SK-N-SH (cell line): Measurements from ENCODE around the gene NPC2. TPM values are rescaled to one million over a fixed set of nuclear protein-coding genes. Genes with fewer than 3 reads are reported as not detected.

Experiments used
- CTCF ChIA-PET: fragments of 300-600, 350-600 bp; formaldehyde crosslinking; extraction: SDS; loops from one replicate; lab custom pipeline; 2021; lab: Yijun Ruan, JAX
- POLR2A ChIA-PET: fragments of 350-600 bp; sonication (Branson Sonifier 250); formaldehyde crosslinking; extraction: SDS; loops from one replicate; lab custom pipeline; 2020; ENCODE audit warnings: antibody characterized with exemption, inconsistent platforms; lab: Yijun Ruan, JAX
- DNase-seq: peaks from one replicate; pipeline ENCODE4 v3.0.0; 2012
- H2AFZ ChIP-seq: fragments of 200-600 bp; sonication (generic); 2 replicates; pipeline ENCODE4 v1.8.1; 2016; ENCODE audit warnings: antibody characterized with exemption, mild to moderate bottlenecking, low read depth
- H3F3A ChIP-seq: fragments of 200-600 bp; sonication (generic); replicated peaks from 2 replicates; pipeline ENCODE3; 2016; ENCODE audit warnings: antibody characterized with exemption, mild to moderate bottlenecking; ENCODE audit not compliant: insufficient read depth
- H3K27ac ChIP-seq, 2 experiments: fragments of 200-500 bp in 1 of 2; fragments of 200-600 bp in 1 of 2; sonication (Bioruptor generic) in 1 of 2; sonication (generic), shearing (Covaris generic) in 1 of 2; 2 replicates each; pipeline versions ENCODE4 v1.5.1 to v1.6.1; 2014 to 2016; ENCODE audit warnings: low read depth in 2 of 2, inconsistent platforms in 1 of 2, low read length in 1 of 2, mild to moderate bottlenecking in 1 of 2, mixed read lengths in 1 of 2
- H3K27me3 ChIP-seq: fragments of 200-600 bp; sonication (generic), shearing (Covaris generic); 2 replicates; pipeline ENCODE4 v1.6.1; 2016; ENCODE audit warnings: mixed run types; ENCODE audit not compliant: insufficient read depth
- H3K36me3 ChIP-seq, 2 experiments: fragments of 200-500 bp in 1 of 2; fragments of 200-600 bp in 1 of 2; sonication (Bioruptor generic) in 1 of 2; sonication (generic) in 1 of 2; replicated peaks in 1 of 2; 2 replicates each; pipeline versions ENCODE3 to v1.5.1; 2014 to 2016; ENCODE audit warnings: low read length in 1 of 2, mild to moderate bottlenecking in 1 of 2; ENCODE audit not compliant: insufficient read depth in 2 of 2, control insufficient read depth in 1 of 2
- H3K4me1 ChIP-seq, 2 experiments: fragments of 200-500 bp in 1 of 2; fragments of 200-600 bp in 1 of 2; sonication (Bioruptor generic) in 1 of 2; sonication (generic), shearing (Covaris generic) in 1 of 2; 2 replicates each; pipeline versions ENCODE4 v1.5.1 to v1.6.1; 2014 to 2016; ENCODE audit warnings: low read depth in 1 of 2, low read length in 1 of 2, mixed run types in 1 of 2; ENCODE audit not compliant: insufficient read depth in 2 of 2, control insufficient read depth in 1 of 2
- H3K4me2 ChIP-seq: fragments of 200-600 bp; sonication (generic), shearing (Covaris generic); 2 replicates; pipeline ENCODE4 v1.6.1; 2017; ENCODE audit warnings: mixed run types
- H3K4me3 ChIP-seq, 2 experiments: fragments of 200-500 bp in 1 of 2; fragments of 200-600 bp in 1 of 2; sonication (Bioruptor generic) in 1 of 2; sonication (generic), shearing (Covaris generic) in 1 of 2; 2 replicates each; pipeline versions ENCODE4 v1.5.1 to v1.8.1; 2014 to 2016; ENCODE audit warnings: low read depth in 2 of 2, inconsistent platforms in 1 of 2, low read length in 1 of 2, mild to moderate bottlenecking in 1 of 2, mixed read lengths in 1 of 2, moderate library complexity in 1 of 2
- H3K79me2 ChIP-seq: fragments of 200-600 bp; sonication (generic); 2 replicates; pipeline ENCODE4 v1.8.1; 2017; ENCODE audit warnings: mild to moderate bottlenecking; ENCODE audit not compliant: insufficient read depth
- H3K9ac ChIP-seq: fragments of 200-600 bp; sonication (generic); 2 replicates; pipeline ENCODE4 v1.6.1; 2017; ENCODE audit warnings: mixed run types
- H3K9me2 ChIP-seq: fragments of 200-600 bp; sonication (generic); 2 replicates; pipeline ENCODE4 v1.6.1; 2017; ENCODE audit warnings: mixed run types
- H3K9me3 ChIP-seq: fragments of 200-600 bp; sonication (generic); 2 replicates; pipeline ENCODE4 v1.6.1; 2017; ENCODE audit warnings: mixed run types, mild to moderate bottlenecking, moderate library complexity
- H4K20me1 ChIP-seq: fragments of 200-600 bp; sonication (generic); 2 replicates; pipeline ENCODE4 v1.6.1; 2017; ENCODE audit warnings: mild to moderate bottlenecking, mixed run types; ENCODE audit not compliant: insufficient read depth
- CHD2 ChIP-seq: fragments of 150-350 bp; IDR thresholded peaks from 2 replicates; pipeline ENCODE4 v1.6.1; 2018; ENCODE audit warnings: low read length; ENCODE audit not compliant: partially characterized antibody
- ELF1 ChIP-seq: IDR thresholded peaks from 2 replicates; pipeline ENCODE4 v1.4.0; 2012
- EP300 ChIP-seq, 2 experiments: IDR thresholded peaks; 2 replicates each; pipeline versions ENCODE4 v1.4.0 to v1.6.1; 2012; ENCODE audit warnings: borderline replicate concordance in 1 of 2, low read depth in 1 of 2, low read length in 1 of 2
- EZH2phosphoT487 ChIP-seq: fragments of 200-600 bp; sonication (generic); IDR thresholded peaks from 2 replicates; pipeline ENCODE4 v1.6.1; 2017; ENCODE audit warnings: low read depth, mixed run types, mild to moderate bottlenecking, antibody characterized with exemption, moderate library complexity, borderline replicate concordance
- FOSL2 ChIP-seq: IDR thresholded peaks from 2 replicates; pipeline ENCODE4 v1.4.0; 2012; ENCODE audit warnings: low read depth, mild to moderate bottlenecking, moderate library complexity, borderline replicate concordance
- FOXJ3 ChIP-seq: sonication (generic); formaldehyde crosslinking; IDR thresholded peaks from 2 replicates; pipeline ENCODE4 v1.5.1; 2020; ENCODE audit warnings: mild to moderate bottlenecking, missing genetic modification reagents
- FOXM1 ChIP-seq: IDR thresholded peaks from 2 replicates; pipeline ENCODE4 v1.4.0; 2012; ENCODE audit warnings: low read depth, mild to moderate bottlenecking
- GATA2 ChIP-seq: sonication (generic); formaldehyde crosslinking; IDR thresholded peaks from 2 replicates; pipeline ENCODE4 v1.5.0; 2020; ENCODE audit warnings: mild to moderate bottlenecking, missing genetic modification reagents
- MXI1 ChIP-seq: IDR thresholded peaks from 2 replicates; pipeline ENCODE4 v1.6.1; 2012; ENCODE audit warnings: mild to moderate bottlenecking, low read depth, low read length, improper control_type of control experiment
- RCOR1 ChIP-seq: fragments of 150-350 bp; IDR thresholded peaks from 2 replicates; pipeline ENCODE4 v1.6.1; 2017; ENCODE audit warnings: antibody characterized with exemption, low read length
- RFX5 ChIP-seq: IDR thresholded peaks from 2 replicates; pipeline ENCODE4 v1.6.1; 2012; ENCODE audit warnings: mild to moderate bottlenecking, improper control_type of control experiment, low read length
- SMC3 ChIP-seq: IDR thresholded peaks from 2 replicates; pipeline ENCODE4 v1.6.1; 2012; ENCODE audit warnings: low read depth, low read length, improper control_type of control experiment
- TEAD4 ChIP-seq: IDR thresholded peaks from 2 replicates; pipeline ENCODE4 v1.4.0; 2012; ENCODE audit warnings: mild to moderate bottlenecking, borderline replicate concordance; ENCODE audit not compliant: insufficient read depth
- WGBS: methylation state at CpG from one replicate; pipeline ENCODE4 v1.1.6; 2017; ENCODE audit warnings: low lambda C conversion rate; 5-methylcytosine and 5-hydroxymethylcytosine counted together
- polyA plus RNA-seq, 3 experiments: library from polyadenylated mRNA; depleted of rRNA; stranded (reverse); fragments of >200 nt; gene quantifications; 2 replicates each; pipeline ENCODE4 v1.2.3, GENCODE V29; 2012
- TF ChIP-seq, protein P1 (sequence below): IDR thresholded peaks from 2 replicates; pipeline ENCODE4 v1.6.1; 2012; ENCODE audit warnings: mild to moderate bottlenecking, low read depth, low read length, moderate library complexity
- TF ChIP-seq, protein P2 (sequence below): fragments of 200-600 bp; sonication (generic); IDR thresholded peaks from 2 replicates; pipeline ENCODE4 v1.6.1; 2017; ENCODE audit warnings: antibody characterized with exemption, mild to moderate bottlenecking, moderate library complexity
- TF ChIP-seq, protein P3 (sequence below): fragments of 150-350 bp; IDR thresholded peaks from 2 replicates; pipeline ENCODE4 v1.6.1; 2017; ENCODE audit warnings: antibody characterized with exemption, low read length, low read depth, borderline replicate concordance

NPC2 gene
- polyA plus RNA-seq, 1 of the 3 experiments (the other 2 are of a cell fraction), result 522 TPM

DNA sequence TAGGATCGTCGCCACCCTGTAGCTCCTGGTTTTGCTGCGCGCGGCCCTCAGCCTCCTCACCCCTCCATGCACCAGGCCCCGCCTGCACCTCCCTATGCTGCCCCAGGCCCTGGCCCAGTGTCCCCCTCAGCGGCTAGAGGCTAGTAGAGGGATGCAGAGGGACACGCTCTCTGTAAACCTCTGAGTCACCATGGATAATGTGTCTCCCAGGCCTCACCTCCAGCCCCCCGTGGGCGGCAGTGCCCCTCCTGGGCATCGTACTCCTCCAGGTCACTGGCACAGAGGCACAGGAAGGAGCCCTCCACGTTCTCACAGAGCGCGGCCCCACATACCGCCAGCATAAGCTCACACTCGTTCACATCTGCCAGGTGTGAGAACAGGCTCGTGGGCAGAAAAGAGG lies 12.7 kb upstream of the NPC2 start:
- H3K27me3 ChIP-seq, result no peaks in the 10 kb centered on the region
- TF ChIP-seq, protein P1, sequence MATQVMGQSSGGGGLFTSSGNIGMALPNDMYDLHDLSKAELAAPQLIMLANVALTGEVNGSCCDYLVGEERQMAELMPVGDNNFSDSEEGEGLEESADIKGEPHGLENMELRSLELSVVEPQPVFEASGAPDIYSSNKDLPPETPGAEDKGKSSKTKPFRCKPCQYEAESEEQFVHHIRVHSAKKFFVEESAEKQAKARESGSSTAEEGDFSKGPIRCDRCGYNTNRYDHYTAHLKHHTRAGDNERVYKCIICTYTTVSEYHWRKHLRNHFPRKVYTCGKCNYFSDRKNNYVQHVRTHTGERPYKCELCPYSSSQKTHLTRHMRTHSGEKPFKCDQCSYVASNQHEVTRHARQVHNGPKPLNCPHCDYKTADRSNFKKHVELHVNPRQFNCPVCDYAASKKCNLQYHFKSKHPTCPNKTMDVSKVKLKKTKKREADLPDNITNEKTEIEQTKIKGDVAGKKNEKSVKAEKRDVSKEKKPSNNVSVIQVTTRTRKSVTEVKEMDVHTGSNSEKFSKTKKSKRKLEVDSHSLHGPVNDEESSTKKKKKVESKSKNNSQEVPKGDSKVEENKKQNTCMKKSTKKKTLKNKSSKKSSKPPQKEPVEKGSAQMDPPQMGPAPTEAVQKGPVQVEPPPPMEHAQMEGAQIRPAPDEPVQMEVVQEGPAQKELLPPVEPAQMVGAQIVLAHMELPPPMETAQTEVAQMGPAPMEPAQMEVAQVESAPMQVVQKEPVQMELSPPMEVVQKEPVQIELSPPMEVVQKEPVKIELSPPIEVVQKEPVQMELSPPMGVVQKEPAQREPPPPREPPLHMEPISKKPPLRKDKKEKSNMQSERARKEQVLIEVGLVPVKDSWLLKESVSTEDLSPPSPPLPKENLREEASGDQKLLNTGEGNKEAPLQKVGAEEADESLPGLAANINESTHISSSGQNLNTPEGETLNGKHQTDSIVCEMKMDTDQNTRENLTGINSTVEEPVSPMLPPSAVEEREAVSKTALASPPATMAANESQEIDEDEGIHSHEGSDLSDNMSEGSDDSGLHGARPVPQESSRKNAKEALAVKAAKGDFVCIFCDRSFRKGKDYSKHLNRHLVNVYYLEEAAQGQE, result no peak
- TF ChIP-seq FOXM1 (no peak), SMC3 (no peak)
- TF ChIP-seq, protein P2, sequence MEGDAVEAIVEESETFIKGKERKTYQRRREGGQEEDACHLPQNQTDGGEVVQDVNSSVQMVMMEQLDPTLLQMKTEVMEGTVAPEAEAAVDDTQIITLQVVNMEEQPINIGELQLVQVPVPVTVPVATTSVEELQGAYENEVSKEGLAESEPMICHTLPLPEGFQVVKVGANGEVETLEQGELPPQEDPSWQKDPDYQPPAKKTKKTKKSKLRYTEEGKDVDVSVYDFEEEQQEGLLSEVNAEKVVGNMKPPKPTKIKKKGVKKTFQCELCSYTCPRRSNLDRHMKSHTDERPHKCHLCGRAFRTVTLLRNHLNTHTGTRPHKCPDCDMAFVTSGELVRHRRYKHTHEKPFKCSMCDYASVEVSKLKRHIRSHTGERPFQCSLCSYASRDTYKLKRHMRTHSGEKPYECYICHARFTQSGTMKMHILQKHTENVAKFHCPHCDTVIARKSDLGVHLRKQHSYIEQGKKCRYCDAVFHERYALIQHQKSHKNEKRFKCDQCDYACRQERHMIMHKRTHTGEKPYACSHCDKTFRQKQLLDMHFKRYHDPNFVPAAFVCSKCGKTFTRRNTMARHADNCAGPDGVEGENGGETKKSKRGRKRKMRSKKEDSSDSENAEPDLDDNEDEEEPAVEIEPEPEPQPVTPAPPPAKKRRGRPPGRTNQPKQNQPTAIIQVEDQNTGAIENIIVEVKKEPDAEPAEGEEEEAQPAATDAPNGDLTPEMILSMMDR, result no peak
- 93% methylated on average over 10 of the region's 17 CpGs for WGBS
- peaks cover 20 to 74% of the 10 kb centered on the region in 2 experiments for H3K36me3 ChIP-seq
- peaks cover 12% of the 10 kb centered on the region for H3F3A ChIP-seq
- H4K20me1 ChIP-seq, result no peaks in the 10 kb centered on the region
- H3K79me2 ChIP-seq, result no peaks in the 10 kb centered on the region
- no peaks in the 10 kb centered on the region for H3K9me3 ChIP-seq
- no peak overlapping the region for H3K4me3 ChIP-seq
- CTCF ChIA-PET, result interaction anchor here (1.5 to 2.8 kb wide), 4 partner anchors 15 to 107 kb away, joined by 3 to 11 read pairs (median 7); partner anchors contain the start of gene LTBP2
- POLR2A ChIA-PET, result no interaction called here
- no peak overlapping the region for H3K9ac ChIP-seq
- H3K27ac ChIP-seq, result 0 out of 4 replicates have a peak overlapping the region, but pooled peaks of 1 of the 2 experiments have one; percentile 4
- DNase-seq, result no peak
- H2AFZ ChIP-seq, result no peak overlapping the region
- no peaks in the 10 kb centered on the region for H3K9me2 ChIP-seq
- H3K4me2 ChIP-seq, result no peak overlapping the region
- peaks cover 0 to 15% of the 10 kb centered on the region in 2 experiments; a peak in 1 of 4 replicates for H3K4me1 ChIP-seq

DNA sequence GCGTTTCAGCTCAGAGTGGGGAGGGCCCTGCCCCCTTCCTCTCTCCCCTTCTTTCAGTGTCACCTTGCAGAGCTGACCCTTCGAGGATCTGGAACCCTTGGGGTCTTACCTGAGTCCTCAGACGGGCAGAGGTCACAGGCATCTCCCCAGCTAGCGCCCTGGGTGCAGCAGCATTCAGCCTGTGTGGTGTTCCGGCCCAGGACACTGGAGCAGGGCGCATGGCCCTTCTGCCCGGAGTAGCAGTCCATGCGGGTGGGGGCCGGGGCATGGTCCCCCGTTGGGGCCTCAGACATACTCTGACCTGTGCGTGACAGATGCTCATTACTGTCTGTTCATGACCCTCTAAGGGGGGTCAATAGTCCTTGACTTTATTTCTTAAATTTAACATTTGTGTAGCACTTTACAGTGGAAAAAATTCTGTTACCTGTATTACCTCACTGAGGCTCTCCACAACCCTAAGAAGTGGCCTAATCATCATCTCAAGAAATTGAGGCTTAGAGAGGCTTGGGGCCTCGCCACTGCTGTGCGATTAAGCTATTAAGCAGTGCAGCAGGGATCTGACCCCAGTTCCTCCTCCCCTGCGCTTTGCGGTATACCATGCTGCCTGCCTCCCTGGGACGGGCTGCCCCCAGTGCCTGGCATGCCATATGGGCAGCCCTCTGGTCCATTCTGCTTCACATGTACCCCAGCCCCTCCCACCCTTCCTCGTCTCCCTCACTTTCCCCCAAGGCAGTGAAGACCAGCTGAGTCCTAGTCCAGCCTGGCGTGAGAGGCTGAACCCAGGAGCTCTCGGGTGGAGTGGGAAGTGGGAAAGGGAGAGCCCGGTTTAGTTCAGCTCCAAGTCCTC lies 12.0 kb upstream of the NPC2 start:
- H3K9ac ChIP-seq, result no peak overlapping the region
- no peak overlapping the region for H3K4me3 ChIP-seq
- H3K79me2 ChIP-seq, result no peaks in the 10 kb centered on the region
- H3K4me1 ChIP-seq, result peaks cover 0 to 16% of the 10 kb centered on the region in 2 experiments; a peak in 1 of 4 replicates
- POLR2A ChIA-PET, result no interaction called here
- no peaks in the 10 kb centered on the region for H4K20me1 ChIP-seq
- H3K9me2 ChIP-seq, result no peaks in the 10 kb centered on the region
- H3K36me3 ChIP-seq, result peaks cover 26 to 70% of the 10 kb centered on the region in 2 experiments
- H2AFZ ChIP-seq, result no peak overlapping the region
- DNase-seq, result no peak
- no peak overlapping the region for H3K27ac ChIP-seq
- CTCF ChIA-PET, result interaction anchor here (0.6 to 7.1 kb wide), 7 partner anchors 16 to 217 kb away, joined by 3 to 68 read pairs (median 4); partner anchors contain the start of gene LTBP2
- peaks cover 20% of the 10 kb centered on the region for H3F3A ChIP-seq
- H3K4me2 ChIP-seq, result no peak overlapping the region
- H3K9me3 ChIP-seq, result no peaks in the 10 kb centered on the region
- H3K27me3 ChIP-seq, result no peaks in the 10 kb centered on the region
- 90% methylated on average over 13 of the region's 20 CpGs for WGBS
- TF ChIP-seq, protein P2, result no peak
- TF ChIP-seq FOSL2 (no peak), CHD2 (no peak), MXI1 (no peak), RFX5 (no peak), EZH2phosphoT487 (no peak), RCOR1 (no peak), ELF1 (no peak), FOXJ3 (CRISPR knock-in tag) (no peak), EP300 (IDR thresholded peaks at IDR 0.05; ENCODE audit: borderline replicate concordance in 1 of 2, low read depth in 1 of 2, low read length in 1 of 2) (no peak), TEAD4 (no peak), GATA2 (CRISPR knock-in tag) (no peak)
- TF ChIP-seq, protein P3, sequence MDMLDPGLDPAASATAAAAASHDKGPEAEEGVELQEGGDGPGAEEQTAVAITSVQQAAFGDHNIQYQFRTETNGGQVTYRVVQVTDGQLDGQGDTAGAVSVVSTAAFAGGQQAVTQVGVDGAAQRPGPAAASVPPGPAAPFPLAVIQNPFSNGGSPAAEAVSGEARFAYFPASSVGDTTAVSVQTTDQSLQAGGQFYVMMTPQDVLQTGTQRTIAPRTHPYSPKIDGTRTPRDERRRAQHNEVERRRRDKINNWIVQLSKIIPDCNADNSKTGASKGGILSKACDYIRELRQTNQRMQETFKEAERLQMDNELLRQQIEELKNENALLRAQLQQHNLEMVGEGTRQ, result no peak
